ENCODE measurements around the gene RSU1.

The RSU1 gene

GRCh38 chr10:16698461-16698860, 118.8 kb downstream of the RSU1 start:
- Histone ChIP-seq H3K4me3 (ENCODE audit: low read length) (no peak overlapping the region), H3K27me3 (ENCODE audit: insufficient read depth, low read length) (peaks cover 5% of the 10 kb centered on the region), H2AFZ (ENCODE audit: low read depth, low read length) (no peak overlapping the region), H3K9me3 (ENCODE audit: low read length) (peaks cover 17% of the 10 kb centered on the region), H3K4me1 (ENCODE audit: insufficient read depth, low read length) (peaks cover 25% of the 10 kb centered on the region), H3K36me3 (ENCODE audit: insufficient read depth, low read length) (no peaks in the 10 kb centered on the region)

DNA sequence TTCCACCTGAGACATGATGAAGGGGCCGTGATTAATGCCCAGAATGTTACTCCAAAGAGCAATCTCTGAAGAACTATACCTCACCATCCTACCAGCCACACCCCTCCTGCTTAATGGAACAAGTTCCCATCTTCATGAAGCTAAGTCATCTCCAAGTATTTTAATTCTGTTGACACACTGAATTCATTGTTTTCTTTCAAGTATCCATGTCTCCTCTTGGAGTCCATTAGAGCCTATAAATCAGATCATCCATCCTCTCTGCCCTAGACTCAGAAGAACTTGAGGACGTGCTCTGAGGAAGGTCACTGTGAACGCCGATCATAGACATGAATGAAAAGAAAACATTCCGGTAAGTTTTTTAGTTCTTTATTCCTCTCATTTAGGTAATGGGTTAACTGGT, 126.8 kb downstream of the RSU1 start:
- Histone ChIP-seq H3K4me1 (ENCODE audit: insufficient read depth, low read length) (no peaks in the 10 kb centered on the region), H3K9me3 (ENCODE audit: low read length) (no peaks in the 10 kb centered on the region), H2AFZ (ENCODE audit: low read depth, low read length) (no peak overlapping the region)

GRCh38 chr10:16689696-16690095, 127.5 kb downstream of the RSU1 start:
- no peaks in the 10 kb centered on the region for H3K4me1 ChIP-seq (ENCODE audit: insufficient read depth, low read length)

More for the DNA sequence above, 126.8 kb downstream of the RSU1 start:
- Histone ChIP-seq H3K4me3 (ENCODE audit: low read length) (no peak overlapping the region), H3K27me3 (ENCODE audit: insufficient read depth, low read length) (no peaks in the 10 kb centered on the region), H3K36me3 (ENCODE audit: insufficient read depth, low read length) (no peaks in the 10 kb centered on the region)

DNA sequence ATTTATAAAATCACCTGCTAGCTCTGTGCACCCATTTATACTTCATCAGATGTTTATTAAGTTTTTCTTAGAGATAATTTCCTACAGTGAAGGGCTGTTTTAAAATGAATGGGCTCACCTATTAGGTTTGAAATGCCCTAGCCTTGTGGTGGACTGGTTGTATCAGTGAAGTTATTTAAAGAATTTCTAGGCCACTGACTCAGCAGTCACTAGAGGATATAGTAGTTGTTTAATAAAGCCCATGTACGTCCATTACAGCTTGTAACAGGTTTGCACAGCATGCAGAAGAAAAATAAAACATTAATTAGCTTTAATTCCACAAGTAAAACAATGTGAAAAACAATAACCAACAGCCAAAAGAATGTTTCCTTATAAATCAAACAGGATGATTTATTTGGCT, 128.0 kb downstream of the RSU1 start:
- Histone ChIP-seq H3K4me1 (ENCODE audit: insufficient read depth, low read length) (no peaks in the 10 kb centered on the region), H2AFZ (ENCODE audit: low read depth, low read length) (no peak overlapping the region), H3K4me3 (ENCODE audit: low read length) (no peak overlapping the region), H3K9me3 (ENCODE audit: low read length) (no peaks in the 10 kb centered on the region), H3K27me3 (ENCODE audit: insufficient read depth, low read length) (no peaks in the 10 kb centered on the region), H3K36me3 (ENCODE audit: insufficient read depth, low read length) (no peaks in the 10 kb centered on the region)

More at GRCh38 chr10:16689696-16690095, 127.5 kb downstream of the RSU1 start:
- Histone ChIP-seq H3K27me3 (ENCODE audit: insufficient read depth, low read length) (no peaks in the 10 kb centered on the region), H2AFZ (ENCODE audit: low read depth, low read length) (no peak overlapping the region), H3K36me3 (ENCODE audit: insufficient read depth, low read length) (no peaks in the 10 kb centered on the region), H3K9me3 (ENCODE audit: low read length) (no peaks in the 10 kb centered on the region), H3K4me3 (ENCODE audit: low read length) (no peak overlapping the region)

DNA sequence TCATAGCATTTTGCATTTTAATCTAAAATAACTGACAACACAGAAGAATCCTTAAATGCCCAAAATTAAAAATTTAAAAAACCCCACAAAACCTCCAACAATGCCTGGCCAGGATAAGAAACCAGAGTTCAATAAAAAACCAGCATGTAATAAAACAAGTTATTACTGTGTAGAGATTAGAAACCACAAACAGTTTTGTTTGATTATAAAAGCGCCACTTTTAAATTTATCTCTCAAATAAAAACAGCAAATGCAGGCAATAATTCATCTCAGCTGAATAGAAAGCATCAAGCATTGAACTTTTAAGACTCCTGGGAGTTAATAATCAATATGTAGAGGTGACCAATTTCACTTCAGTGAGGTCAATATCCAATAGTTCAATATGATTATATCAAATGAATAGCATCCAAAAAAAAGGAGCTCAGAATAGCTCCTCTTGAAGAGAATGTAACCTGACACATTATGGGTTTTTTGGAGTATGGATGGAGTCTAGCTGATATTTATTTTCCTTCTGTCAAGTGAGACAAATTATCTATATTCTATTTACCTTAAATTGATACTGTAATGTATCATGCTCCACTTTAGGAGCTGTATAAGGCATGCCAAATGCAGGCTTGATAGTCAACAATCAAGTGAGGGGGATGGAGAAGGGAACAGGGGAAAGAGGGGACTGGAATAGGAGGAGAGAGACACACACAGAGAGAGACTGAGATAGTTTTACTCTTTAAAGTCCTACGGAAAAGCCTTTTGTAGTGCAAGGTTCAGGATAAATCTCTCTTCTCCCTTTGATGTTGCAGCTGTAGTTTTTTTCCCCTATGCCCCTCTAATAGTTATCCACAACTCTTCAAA, 130.9 kb downstream of the RSU1 start:
- Histone ChIP-seq H3K27me3 (ENCODE audit: insufficient read depth, low read length) (no peaks in the 10 kb centered on the region), H3K4me1 (ENCODE audit: insufficient read depth, low read length) (no peaks in the 10 kb centered on the region), H2AFZ (ENCODE audit: low read depth, low read length) (no peak overlapping the region), H3K36me3 (ENCODE audit: insufficient read depth, low read length) (no peaks in the 10 kb centered on the region), H3K9me3 (ENCODE audit: low read length) (no peaks in the 10 kb centered on the region), H3K4me3 (ENCODE audit: low read length) (no peak overlapping the region)

DNA sequence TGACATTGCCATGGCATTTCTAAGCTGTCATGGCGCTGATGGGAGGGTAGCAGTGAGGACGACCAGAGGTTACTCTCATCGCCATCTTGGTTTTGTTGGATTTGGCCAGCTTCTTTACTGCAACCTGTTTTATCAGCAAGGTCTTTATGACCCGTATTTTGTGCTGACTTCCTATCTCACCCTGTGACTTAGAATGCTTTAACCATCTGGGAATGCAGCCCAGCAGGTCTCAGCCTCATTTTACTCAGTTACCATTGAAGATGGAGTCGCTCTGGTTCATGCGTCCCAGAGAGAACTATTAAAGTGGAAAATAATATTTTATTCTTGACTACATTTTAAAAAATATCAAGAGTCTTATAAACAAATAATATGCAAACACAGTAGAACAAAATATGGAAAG, 131.7 kb downstream of the RSU1 start:
- Histone ChIP-seq H3K36me3 (ENCODE audit: insufficient read depth, low read length) (no peaks in the 10 kb centered on the region), H3K4me1 (ENCODE audit: insufficient read depth, low read length) (no peaks in the 10 kb centered on the region), H3K9me3 (ENCODE audit: low read length) (no peaks in the 10 kb centered on the region), H2AFZ (ENCODE audit: low read depth, low read length) (no peak overlapping the region), H3K4me3 (ENCODE audit: low read length) (no peak overlapping the region), H3K27me3 (ENCODE audit: insufficient read depth, low read length) (no peaks in the 10 kb centered on the region)

GRCh38 chr10:16681521-16681920, 135.7 kb downstream of the RSU1 start:
- H3K4me3 ChIP-seq (ENCODE audit: low read length) = no peak overlapping the region
- no peak overlapping the region for H2AFZ ChIP-seq (ENCODE audit: low read depth, low read length)
- H3K27me3 ChIP-seq (ENCODE audit: insufficient read depth, low read length) = no peaks in the 10 kb centered on the region
- H3K36me3 ChIP-seq (ENCODE audit: insufficient read depth, low read length) = no peaks in the 10 kb centered on the region
- H3K4me1 ChIP-seq (ENCODE audit: insufficient read depth, low read length) = no peaks in the 10 kb centered on the region
- H3K9me3 ChIP-seq (ENCODE audit: low read length) = no peaks in the 10 kb centered on the region

- Histone ChIP-seq H2AFZ (ENCODE audit: low read depth, low read length) (no peak overlapping the region), H3K27me3 (ENCODE audit: insufficient read depth, low read length) (no peaks in the 10 kb centered on the region), H3K4me1 (ENCODE audit: insufficient read depth, low read length) (no peaks in the 10 kb centered on the region), H3K9me3 (ENCODE audit: low read length) (no peaks in the 10 kb centered on the region), H3K36me3 (ENCODE audit: insufficient read depth, low read length) (no peaks in the 10 kb centered on the region), H3K4me3 (ENCODE audit: low read length) (no peak overlapping the region)
These were observed 137.7 kb downstream of the RSU1 start for GRCh38 chr10:16679511-16679910.

- Histone ChIP-seq H3K4me3 (ENCODE audit: low read length) (no peak overlapping the region), H3K4me1 (ENCODE audit: insufficient read depth, low read length) (peaks cover 7% of the 10 kb centered on the region), H3K9me3 (ENCODE audit: low read length) (no peaks in the 10 kb centered on the region), H3K36me3 (ENCODE audit: insufficient read depth, low read length) (no peaks in the 10 kb centered on the region), H2AFZ (ENCODE audit: low read depth, low read length) (no peak overlapping the region), H3K27me3 (ENCODE audit: insufficient read depth, low read length) (no peaks in the 10 kb centered on the region)
These were observed 141.9 kb downstream of the RSU1 start for GRCh38 chr10:16675334-16675733.

- Histone ChIP-seq H3K36me3 (ENCODE audit: insufficient read depth, low read length) (no peaks in the 10 kb centered on the region), H3K27me3 (ENCODE audit: insufficient read depth, low read length) (no peaks in the 10 kb centered on the region), H3K4me1 (ENCODE audit: insufficient read depth, low read length) (peaks cover 7% of the 10 kb centered on the region), H2AFZ (ENCODE audit: low read depth, low read length) (no peak overlapping the region), H3K4me3 (ENCODE audit: low read length) (no peak overlapping the region), H3K9me3 (ENCODE audit: low read length) (no peaks in the 10 kb centered on the region)
These were observed 143.0 kb downstream of the RSU1 start for GRCh38 chr10:16674147-16674703.

DNA sequence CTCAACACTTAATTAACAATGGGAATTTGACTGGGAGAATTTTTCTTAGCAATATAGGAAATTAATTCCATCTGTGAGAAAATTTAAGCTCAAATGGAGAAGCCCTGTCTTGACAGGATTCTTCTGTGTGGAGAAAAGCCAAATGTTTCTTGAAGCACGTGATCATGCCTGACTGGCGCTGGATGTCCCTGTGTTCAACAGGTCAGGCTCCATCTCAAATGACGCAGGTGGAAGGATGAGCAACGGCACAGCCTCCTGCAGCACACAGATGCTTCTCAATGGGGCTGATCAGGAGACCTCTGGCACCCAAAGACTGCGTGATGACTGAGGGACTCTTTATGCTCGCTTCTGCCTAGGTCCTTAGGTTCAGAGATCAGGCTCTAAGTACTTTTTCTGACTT, 143.8 kb downstream of the RSU1 start:
- H3K27me3 ChIP-seq (ENCODE audit: insufficient read depth, low read length) = no peaks in the 10 kb centered on the region
- no peaks in the 10 kb centered on the region for H3K9me3 ChIP-seq (ENCODE audit: low read length)
- H3K36me3 ChIP-seq (ENCODE audit: insufficient read depth, low read length) = no peaks in the 10 kb centered on the region
- no peak overlapping the region for H2AFZ ChIP-seq (ENCODE audit: low read depth, low read length)
- no peak overlapping the region for H3K4me3 ChIP-seq (ENCODE audit: low read length)
- H3K4me1 ChIP-seq (ENCODE audit: insufficient read depth, low read length) = peaks cover 7% of the 10 kb centered on the region

- H3K36me3 ChIP-seq (ENCODE audit: insufficient read depth, low read length) = no peaks in the 10 kb centered on the region
- no peak overlapping the region for H3K4me3 ChIP-seq (ENCODE audit: low read length)
- H3K9me3 ChIP-seq (ENCODE audit: low read length) = no peaks in the 10 kb centered on the region
- H3K4me1 ChIP-seq (ENCODE audit: insufficient read depth, low read length) = no peaks in the 10 kb centered on the region
- H2AFZ ChIP-seq (ENCODE audit: low read depth, low read length) = no peak overlapping the region
- no peaks in the 10 kb centered on the region for H3K27me3 ChIP-seq (ENCODE audit: insufficient read depth, low read length)
These were observed 153.8 kb downstream of the RSU1 start for GRCh38 chr10:16663444-16663843.

- Histone ChIP-seq H3K9me3 (ENCODE audit: low read length) (no peaks in the 10 kb centered on the region), H2AFZ (ENCODE audit: low read depth, low read length) (no peak overlapping the region), H3K4me3 (ENCODE audit: low read length) (no peak overlapping the region), H3K27me3 (ENCODE audit: insufficient read depth, low read length) (no peaks in the 10 kb centered on the region), H3K4me1 (ENCODE audit: insufficient read depth, low read length) (no peaks in the 10 kb centered on the region), H3K36me3 (ENCODE audit: insufficient read depth, low read length) (no peaks in the 10 kb centered on the region)
These were observed 154.3 kb downstream of the RSU1 start for GRCh38 chr10:16662923-16663322.

All from neuron (in vitro differentiated cells).